Gastrocnemius medialis (tissue), 4 donors: Measurements from ENCODE around the gene HPS5. TPM values are rescaled to one million over a fixed set of nuclear protein-coding genes. Genes with fewer than 3 reads are reported as not detected.

Experiments used
- ATAC-seq, 2 donors: fragments of 150-250 bp; one replicate each; pipeline ENCODE4 v1.9.1; 2016
- DNase-seq, 2 donors: peaks; one replicate each; pipeline ENCODE4 v3.0.0-alpha.2; 2019
- H3K27ac ChIP-seq, 4 donors: fragments of 200-600 bp; sonication (generic); 1 replicate in 1 of 4; 2 replicates in 3 of 4; pipeline ENCODE4 v1.5.1; 2016 to 2018; ENCODE audit warnings: mild to moderate bottlenecking in 2 of 4, moderate library complexity in 1 of 4
- H3K27me3 ChIP-seq, 3 donors: fragments of 200-600 bp; sonication (generic) in 2 of 3; 1 replicate in 1 of 3; 2 replicates in 2 of 3; pipeline versions ENCODE4 v1.5.1 to v1.6.0; 2016 to 2019; ENCODE audit warnings: mild to moderate bottlenecking in 1 of 3, moderate library complexity in 1 of 3
- H3K36me3 ChIP-seq, 2 donors: fragments of 200-600 bp; sonication (generic) in 1 of 2; one replicate each; pipeline ENCODE4 v1.5.1; 2017 to 2018
- H3K4me1 ChIP-seq, 2 donors: fragments of 200-600 bp; sonication (generic) in 1 of 2; one replicate each; pipeline ENCODE4 v1.5.1; 2016 to 2017; ENCODE audit warnings: mild to moderate bottlenecking in 2 of 2
- H3K4me3 ChIP-seq, 4 donors: fragments of 200-600 bp; sonication (generic) in 3 of 4; 1 replicate in 1 of 4; 2 replicates in 3 of 4; pipeline ENCODE4 v1.5.1; 2016 to 2019; ENCODE audit warnings: mild to moderate bottlenecking in 2 of 4
- H3K9me3 ChIP-seq, 3 donors: fragments of 200-600 bp; sonication (generic) in 2 of 3; 1 replicate in 1 of 3; 2 replicates in 2 of 3; pipeline ENCODE4 v1.5.1; 2016 to 2019
- POLR2A ChIP-seq, 2 donors: fragments of 450-650 bp; IDR thresholded peaks; one replicate each; pipeline ENCODE4 v1.6.1; 2017; ENCODE audit warnings: antibody characterized with exemption in 2 of 2, mild to moderate bottlenecking in 2 of 2, moderate library complexity in 2 of 2
- in situ Hi-C, 4 donors: fragments of 200-750 bp; cut with MboI; loops; one replicate each; pipeline versions ENCODE4 v1.15.0 to v1.8.0; 2017; ENCODE audit warnings: low sequenced_read_pairs in 4 of 4
- intact Hi-C: fragments of 100-400 bp; cut with DNase I; formaldehyde crosslinking; loops from one replicate; pipeline ENCODE4 v1.15.1; 2023; ENCODE audit warnings: low total_unique reads
- total RNA-seq, 4 donors: library from RNA; depleted of rRNA; stranded (reverse); fragments of >200 nt; gene quantifications; one replicate each; pipeline versions ENCODE4 v1.1.0 to v1.2.3, GENCODE V29; 2016
- TF ChIP-seq, protein P1 (sequence below), 5 experiments: fragments of 450-650 bp in 3 of 5; fragments of 200-600 bp in 2 of 5; sonication (generic) in 2 of 5; IDR thresholded peaks in 4 of 5; conservative IDR thresholded peaks in 1 of 5; 1 replicate in 4 of 5; 2 replicates in 1 of 5; pipeline ENCODE4 v1.5.1; 2016 to 2019; ENCODE audit warnings: antibody characterized with exemption in 5 of 5, mild to moderate bottlenecking in 3 of 5, moderate library complexity in 3 of 5

Gene HPS5
- total RNA-seq, 4 donors from 2014 or later, result 5.3 to 13.1 (median 9.7) TPM

DNA sequence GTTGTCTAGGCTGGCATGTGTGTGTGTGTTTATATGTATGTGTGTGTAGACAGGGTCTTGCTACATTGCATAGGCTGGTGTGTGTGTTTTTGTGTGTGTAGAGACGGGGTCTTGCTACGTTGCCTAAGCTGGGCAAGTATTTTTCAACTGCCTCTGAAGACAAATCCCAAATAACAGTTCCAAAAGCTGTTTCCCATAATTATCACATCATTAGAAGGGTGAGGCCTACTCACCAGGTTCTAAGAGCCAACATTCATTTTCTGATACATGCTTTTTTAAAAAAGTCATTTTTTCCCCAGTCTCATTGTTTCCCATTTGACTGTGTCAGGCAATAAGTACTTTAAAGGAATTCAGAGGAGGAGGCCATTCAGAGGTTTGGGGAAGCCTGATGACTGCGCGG is 33.0 kb downstream of the HPS5 start:
- Histone ChIP-seq H3K36me3 (peaks cover 0 to 71% of the 10 kb centered on the region in 2 donors), H3K4me1 (no peaks in the 10 kb centered on the region), H3K27me3 (no peaks in the 10 kb centered on the region), H3K27ac (no peak overlapping the region), H3K4me3 (no peak overlapping the region), H3K9me3 (no peaks in the 10 kb centered on the region)
- in situ Hi-C loops (no loop called here), intact Hi-C loops (no loop called here)
- DNase-seq, result no peak
- ATAC-seq, result no peak
- TF ChIP-seq, protein P1, sequence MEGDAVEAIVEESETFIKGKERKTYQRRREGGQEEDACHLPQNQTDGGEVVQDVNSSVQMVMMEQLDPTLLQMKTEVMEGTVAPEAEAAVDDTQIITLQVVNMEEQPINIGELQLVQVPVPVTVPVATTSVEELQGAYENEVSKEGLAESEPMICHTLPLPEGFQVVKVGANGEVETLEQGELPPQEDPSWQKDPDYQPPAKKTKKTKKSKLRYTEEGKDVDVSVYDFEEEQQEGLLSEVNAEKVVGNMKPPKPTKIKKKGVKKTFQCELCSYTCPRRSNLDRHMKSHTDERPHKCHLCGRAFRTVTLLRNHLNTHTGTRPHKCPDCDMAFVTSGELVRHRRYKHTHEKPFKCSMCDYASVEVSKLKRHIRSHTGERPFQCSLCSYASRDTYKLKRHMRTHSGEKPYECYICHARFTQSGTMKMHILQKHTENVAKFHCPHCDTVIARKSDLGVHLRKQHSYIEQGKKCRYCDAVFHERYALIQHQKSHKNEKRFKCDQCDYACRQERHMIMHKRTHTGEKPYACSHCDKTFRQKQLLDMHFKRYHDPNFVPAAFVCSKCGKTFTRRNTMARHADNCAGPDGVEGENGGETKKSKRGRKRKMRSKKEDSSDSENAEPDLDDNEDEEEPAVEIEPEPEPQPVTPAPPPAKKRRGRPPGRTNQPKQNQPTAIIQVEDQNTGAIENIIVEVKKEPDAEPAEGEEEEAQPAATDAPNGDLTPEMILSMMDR (IDR thresholded peaks at IDR 0.05 in 4 of 5, conservative IDR thresholded peaks at IDR 0.05 in 1 of 5), result no peak
- no peak for TF ChIP-seq POLR2A (IDR thresholded peaks at IDR 0.05)

DNA sequence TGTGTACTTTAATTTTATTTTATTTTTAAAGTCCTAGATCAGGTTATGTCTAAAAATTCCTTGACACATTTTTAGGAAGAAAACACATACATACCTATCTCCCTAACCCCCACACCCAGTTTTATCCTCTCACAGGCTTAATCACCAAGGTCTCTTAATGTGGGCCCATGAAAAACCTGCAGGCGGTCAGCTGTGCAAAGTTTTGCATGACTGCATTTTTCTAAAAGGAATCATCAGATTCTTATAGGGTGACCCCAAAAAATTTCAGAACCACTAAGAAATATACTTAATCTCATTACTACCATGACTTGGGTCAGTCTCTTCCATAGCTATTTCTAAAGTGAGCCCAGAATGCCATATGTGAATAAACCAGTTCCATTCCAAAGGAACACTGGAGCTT is 36.1 kb downstream of the HPS5 start:
- intact Hi-C loops, result no loop called here

DNA sequence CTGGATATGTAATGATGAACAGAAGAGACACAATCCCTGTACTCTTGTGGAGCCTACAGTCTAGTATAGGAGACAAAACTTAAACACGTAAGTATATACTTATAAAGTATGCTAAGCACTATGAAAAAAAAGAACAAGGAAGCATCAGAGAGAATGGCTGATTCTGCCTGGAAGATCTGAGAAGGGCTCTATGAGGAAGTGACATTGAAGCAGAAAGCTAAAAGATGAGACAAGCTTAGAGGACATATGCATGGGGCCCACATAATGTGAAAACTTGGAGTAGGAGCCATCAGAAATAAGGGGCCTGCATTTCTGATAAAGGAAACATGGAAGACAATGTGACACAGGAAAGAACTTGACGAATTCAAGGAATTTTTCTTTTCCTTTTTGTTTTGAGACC is 39.3 kb downstream of the HPS5 start:
- H3K36me3 ChIP-seq, result peaks cover 0 to 85% of the 10 kb centered on the region in 2 donors
- DNase-seq (no peak), ATAC-seq (no peak)
- intact Hi-C loops, result no loop called here
- no peaks in the 10 kb centered on the region for H3K9me3 ChIP-seq
- in situ Hi-C loops, result no loop called here
- no peaks in the 10 kb centered on the region for H3K27me3 ChIP-seq
- TF ChIP-seq, protein P1 (IDR thresholded peaks at IDR 0.05 in 4 of 5, conservative IDR thresholded peaks at IDR 0.05 in 1 of 5), result no peak
- no peak for TF ChIP-seq POLR2A (IDR thresholded peaks at IDR 0.05)
- no peaks in the 10 kb centered on the region for H3K4me1 ChIP-seq
- H3K4me3 ChIP-seq, result no peak overlapping the region
- H3K27ac ChIP-seq, result no peak overlapping the region

More for the DNA sequence above, 36.1 kb downstream of the HPS5 start:
- Histone ChIP-seq H3K9me3 (no peaks in the 10 kb centered on the region), H3K27ac (no peak overlapping the region), H3K27me3 (no peaks in the 10 kb centered on the region), H3K36me3 (peaks cover 0 to 73% of the 10 kb centered on the region in 2 donors), H3K4me3 (no peak overlapping the region), H3K4me1 (no peaks in the 10 kb centered on the region)
- no peak for DNase-seq
- in situ Hi-C loops, result no loop called here
- no peak for TF ChIP-seq POLR2A (IDR thresholded peaks at IDR 0.05)
- TF ChIP-seq, protein P1 (IDR thresholded peaks at IDR 0.05 in 4 of 5, conservative IDR thresholded peaks at IDR 0.05 in 1 of 5), result no peak
- ATAC-seq, result no peak

DNA sequence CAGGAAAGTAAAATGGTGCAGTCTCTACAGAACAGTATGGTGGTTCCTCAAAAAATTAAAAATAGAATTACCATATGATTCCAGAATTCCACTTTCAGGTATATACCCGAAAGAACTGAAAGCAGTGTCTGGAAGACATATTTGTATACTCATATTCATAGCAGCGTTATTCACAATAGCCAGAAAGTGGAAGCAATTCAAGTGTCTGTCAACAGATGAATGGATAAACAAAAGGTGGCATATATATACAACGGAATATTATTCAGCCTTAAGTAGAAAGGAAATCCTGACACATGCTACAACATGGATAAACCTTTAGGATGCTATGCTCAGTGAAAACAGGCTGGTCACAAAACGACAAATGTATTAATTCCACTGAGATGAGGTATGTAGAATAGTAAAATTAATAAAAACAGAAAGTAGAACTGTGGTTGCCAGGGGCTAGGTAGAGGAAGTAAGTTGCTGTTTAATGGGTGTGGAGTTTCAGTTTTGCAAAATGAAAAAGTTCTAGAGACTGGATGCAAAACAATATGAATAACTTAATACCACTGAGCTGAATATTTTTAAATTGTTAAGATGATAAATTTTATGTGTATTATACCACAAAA is 41.4 kb downstream of the HPS5 start:
- no peak for TF ChIP-seq POLR2A (IDR thresholded peaks at IDR 0.05)
- TF ChIP-seq, protein P1 (IDR thresholded peaks at IDR 0.05 in 4 of 5, conservative IDR thresholded peaks at IDR 0.05 in 1 of 5), result no peak
- in situ Hi-C loops, result no loop called here
- Histone ChIP-seq H3K36me3 (peaks cover 0 to 65% of the 10 kb centered on the region in 2 donors), H3K9me3 (no peaks in the 10 kb centered on the region), H3K4me3 (no peak overlapping the region), H3K27me3 (no peaks in the 10 kb centered on the region), H3K27ac (no peak overlapping the region), H3K4me1 (no peaks in the 10 kb centered on the region)
- DNase-seq (no peak), ATAC-seq (no peak)
- intact Hi-C loops, result no loop called here
